Lung (tissue), 12 donors: Measurements from ENCODE around the gene PPIL3. TPM values are rescaled to one million over a fixed set of nuclear protein-coding genes. Genes with fewer than 3 reads are reported as not detected.
A peak's percentile ranks its signal among the peaks of the same experiment; 100 is the strongest.

Source experiments
- ATAC-seq: fragments of 200-7000 bp; cut with Tn5 transposase; one replicate; pipeline ENCODE4 v1.9.1; 2020; ENCODE audit warnings: moderate number of reproducible peaks; ENCODE audit not compliant: insufficient read depth, low FRiP score
- DNase-seq, 3 donors: peaks; one replicate each; pipeline ENCODE4 v3.0.0-alpha.2; 2013 to 2017
- H3K27ac ChIP-seq, 2 donors: one replicate each; pipeline ENCODE4 v1.5.1; 2013; ENCODE audit warnings: mild to moderate bottlenecking in 2 of 2, moderate library complexity in 2 of 2, control low read depth in 1 of 2, inconsistent platforms in 1 of 2, low read depth in 1 of 2, low read length in 1 of 2
- H3K27me3 ChIP-seq, 3 donors: one replicate each; pipeline ENCODE4 v1.5.1; 2013; ENCODE audit warnings: low read length in 2 of 3; ENCODE audit not compliant: control insufficient read depth in 3 of 3, insufficient read depth in 3 of 3
- H3K36me3 ChIP-seq, 4 donors: one replicate each; pipeline ENCODE4 v1.5.1; 2013; ENCODE audit warnings: low read length in 4 of 4, mild to moderate bottlenecking in 1 of 4, moderate library complexity in 1 of 4; ENCODE audit not compliant: control insufficient read depth in 4 of 4, insufficient read depth in 4 of 4
- H3K4me1 ChIP-seq, 5 donors: one replicate each; pipeline ENCODE4 v1.5.1; 2013; ENCODE audit warnings: low read length in 5 of 5, mild to moderate bottlenecking in 2 of 5, moderate library complexity in 1 of 5; ENCODE audit not compliant: control insufficient read depth in 5 of 5, insufficient read depth in 5 of 5
- H3K4me3 ChIP-seq: one replicate; pipeline ENCODE4 v1.5.1; 2013; ENCODE audit warnings: mild to moderate bottlenecking, control low read depth, moderate library complexity
- H3K9ac ChIP-seq, 2 donors: one replicate each; pipeline ENCODE4 v1.5.1; 2013; ENCODE audit warnings: low read length in 2 of 2, control low read depth in 1 of 2; ENCODE audit not compliant: insufficient read depth in 1 of 2
- H3K9me3 ChIP-seq, 4 donors: one replicate each; pipeline ENCODE4 v1.5.1; 2013; ENCODE audit warnings: low read length in 3 of 4, mild to moderate bottlenecking in 1 of 4, moderate library complexity in 1 of 4; ENCODE audit not compliant: control insufficient read depth in 4 of 4, insufficient read depth in 3 of 4
- WGBS, 2 donors: extraction: QIAGEN DNeasy Blood & Tissue Kit; methylation state at CpG; one replicate each; pipeline ENCODE4 v1.1.7; 2013; 5-methylcytosine and 5-hydroxymethylcytosine counted together
- polyA plus RNA-seq, 2 donors: library from polyadenylated mRNA; stranded (reverse); fragments of 200-250 nt; gene quantifications; one replicate each; pipeline ENCODE4 v1.2.1, GENCODE V29; 2013
- total RNA-seq, 2 donors: library from RNA; depleted of rRNA in 1 of 2; stranded (reverse); fragments of >200 nt in 1 of 2; gene quantifications; one replicate each; pipeline ENCODE4 v1.2.1, GENCODE V29; 2014 to 2021
- TF ChIP-seq, protein P1 (sequence below): IDR thresholded peaks from 2 replicates; pipeline ENCODE4 v1.5.1; 2012; ENCODE audit warnings: mild to moderate bottlenecking; ENCODE audit errors: control extremely low read depth, extremely low read depth
- donor health status: control.
- donor health status: control.
- donor health status: Bipolar disorder and iron deficiency.
- donor health status: healthy.
- donor health status: DM: yes; HTN: yes; CAD: no.

PPIL3 gene
- total and polyA plus RNA-seq, 4 donors: 8.6 to 81.1 (median 26.0) TPM

GRCh38 chr2:200861617-200862155, 27.2 kb downstream of the PPIL3 start:
- TF ChIP-seq, protein P1, sequence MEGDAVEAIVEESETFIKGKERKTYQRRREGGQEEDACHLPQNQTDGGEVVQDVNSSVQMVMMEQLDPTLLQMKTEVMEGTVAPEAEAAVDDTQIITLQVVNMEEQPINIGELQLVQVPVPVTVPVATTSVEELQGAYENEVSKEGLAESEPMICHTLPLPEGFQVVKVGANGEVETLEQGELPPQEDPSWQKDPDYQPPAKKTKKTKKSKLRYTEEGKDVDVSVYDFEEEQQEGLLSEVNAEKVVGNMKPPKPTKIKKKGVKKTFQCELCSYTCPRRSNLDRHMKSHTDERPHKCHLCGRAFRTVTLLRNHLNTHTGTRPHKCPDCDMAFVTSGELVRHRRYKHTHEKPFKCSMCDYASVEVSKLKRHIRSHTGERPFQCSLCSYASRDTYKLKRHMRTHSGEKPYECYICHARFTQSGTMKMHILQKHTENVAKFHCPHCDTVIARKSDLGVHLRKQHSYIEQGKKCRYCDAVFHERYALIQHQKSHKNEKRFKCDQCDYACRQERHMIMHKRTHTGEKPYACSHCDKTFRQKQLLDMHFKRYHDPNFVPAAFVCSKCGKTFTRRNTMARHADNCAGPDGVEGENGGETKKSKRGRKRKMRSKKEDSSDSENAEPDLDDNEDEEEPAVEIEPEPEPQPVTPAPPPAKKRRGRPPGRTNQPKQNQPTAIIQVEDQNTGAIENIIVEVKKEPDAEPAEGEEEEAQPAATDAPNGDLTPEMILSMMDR: no peak
- ATAC-seq: no peak

GRCh38 chr2:200860092-200860795, 28.6 kb downstream of the PPIL3 start:
- peak overlapping the region in 1 of 2 donors; percentile 34 for H3K27ac ChIP-seq
- no peaks in the 10 kb centered on the region for H3K27me3 ChIP-seq
- peak in 1 of 3 donors; percentile 34 for DNase-seq
- TF ChIP-seq, protein P1: no peak
- peaks cover 0 to 25% (median 14%) of the 10 kb centered on the region in 5 donors for H3K4me1 ChIP-seq
- no peak overlapping the region for H3K4me3 ChIP-seq
- H3K9me3 ChIP-seq: no peaks in the 10 kb centered on the region
- H3K36me3 ChIP-seq: peaks cover 22 to 60% (median 43%) of the 10 kb centered on the region in 4 donors
- ATAC-seq: no peak
- WGBS, 2 donors: 26 to 51% methylated on average over 12 of the region's 12 CpGs
- H3K9ac ChIP-seq: peak overlapping the region in 1 of 2 donors; percentile 81

More at GRCh38 chr2:200861617-200862155, 27.2 kb downstream of the PPIL3 start:
- Histone ChIP-seq H3K9ac (peak overlapping the region in 1 of 2 donors; percentile 100), H3K27ac (no peak overlapping the region), H3K36me3 (peaks cover 14 to 53% (median 31%) of the 10 kb centered on the region in 4 donors), H3K27me3 (no peaks in the 10 kb centered on the region), H3K9me3 (no peaks in the 10 kb centered on the region), H3K4me3 (no peak overlapping the region), H3K4me1 (peaks cover 0 to 25% (median 14%) of the 10 kb centered on the region in 5 donors)
- WGBS, 2 donors: 7 to 19% methylated on average over 4 of the region's 4 CpGs
- peak in 1 of 3 donors; percentile 54 for DNase-seq

DNA sequence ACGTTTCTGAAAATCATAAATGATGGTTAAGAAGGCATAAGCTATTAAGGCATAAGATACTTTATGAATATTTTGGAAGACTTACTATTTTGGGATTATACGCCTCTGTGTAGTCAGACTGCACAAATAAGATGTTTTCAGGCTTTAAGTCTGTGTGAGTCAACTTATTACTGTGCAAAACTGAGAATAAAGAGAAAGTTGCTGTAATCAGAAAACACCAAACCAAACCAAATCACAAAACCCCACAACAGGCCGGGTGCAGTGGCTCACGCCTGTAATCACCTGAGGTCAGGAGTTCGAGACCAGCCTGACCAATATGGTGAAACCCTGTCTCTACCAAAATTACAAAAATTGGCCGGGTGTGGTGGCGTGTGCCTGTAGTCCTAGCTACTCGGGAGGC, 32.1 kb downstream of the PPIL3 start:
- Histone ChIP-seq H3K4me1 (peaks cover 0 to 21% (median 14%) of the 10 kb centered on the region in 5 donors), H3K27ac (no peak overlapping the region), H3K9me3 (no peaks in the 10 kb centered on the region), H3K4me3 (no peak overlapping the region), H3K9ac (no peak overlapping the region), H3K36me3 (peaks cover 38 to 73% (median 71%) of the 10 kb centered on the region in 4 donors), H3K27me3 (no peaks in the 10 kb centered on the region)
- TF ChIP-seq, protein P1: no peak
- ATAC-seq (no peak), DNase-seq (no peak)
- 88 to 89% methylated on average over 8 of the region's 8 CpGs for WGBS, 2 donors
